Measurements from ENCODE around the gene DLX1. TPM values are rescaled to one million over a fixed set of nuclear protein-coding genes. Genes with fewer than 3 reads are reported as not detected.

The DLX1 gene
- total RNA-seq, 2 experiments from 2014 or later = 0.10 TPM; not detected in 1

- H3K4me3 Mint-ChIP-seq = peak overlapping the region; percentile 27
- H3K4me1 Mint-ChIP-seq = peaks cover 46% of the 10 kb centered on the region
- H3K36me3 Mint-ChIP-seq = peaks cover 3% of the 10 kb centered on the region
- peaks cover 99% of the 10 kb centered on the region for H3K27me3 Mint-ChIP-seq
- no peaks in the 10 kb centered on the region for H3K9me3 Mint-ChIP-seq
- DNase-seq = no peak
- peak overlapping the region; percentile 19 for H3K27ac Mint-ChIP-seq
These were observed 3.1 kb downstream of the DLX1 start for GRCh38 chr2:172088245-172089004.

GRCh38 chr2:172089005-172089504 is 3.7 kb downstream of the DLX1 start:
- no peak overlapping the region for H3K27ac Mint-ChIP-seq
- no peak overlapping the region for H3K4me3 Mint-ChIP-seq
- H3K36me3 Mint-ChIP-seq = peaks cover 3% of the 10 kb centered on the region
- peaks cover 99% of the 10 kb centered on the region for H3K27me3 Mint-ChIP-seq
- H3K9me3 Mint-ChIP-seq = no peaks in the 10 kb centered on the region
- no peak for DNase-seq
- peaks cover 40% of the 10 kb centered on the region for H3K4me1 Mint-ChIP-seq

GRCh38 chr2:172089633-172090032 is 4.3 kb downstream of the DLX1 start:
- Mint-ChIP-seq H3K4me1 (peaks cover 36% of the 10 kb centered on the region), H3K36me3 (peaks cover 3% of the 10 kb centered on the region), H3K9me3 (no peaks in the 10 kb centered on the region), H3K27ac (no peak overlapping the region), H3K4me3 (no peak overlapping the region), H3K27me3 (peaks cover 99% of the 10 kb centered on the region)
- DNase-seq = no peak

- Mint-ChIP-seq H3K36me3 (peaks cover 3% of the 10 kb centered on the region), H3K27me3 (peaks cover 97% of the 10 kb centered on the region), H3K4me3 (no peak overlapping the region), H3K27ac (no peak overlapping the region), H3K4me1 (peaks cover 37% of the 10 kb centered on the region), H3K9me3 (no peaks in the 10 kb centered on the region)
- no peak for DNase-seq
These were observed 5.0 kb downstream of the DLX1 start for GRCh38 chr2:172090044-172090961.

- Mint-ChIP-seq H3K27ac (no peak overlapping the region), H3K4me1 (peaks cover 38% of the 10 kb centered on the region), H3K9me3 (no peaks in the 10 kb centered on the region), H3K27me3 (peaks cover 97% of the 10 kb centered on the region), H3K36me3 (peaks cover 1% of the 10 kb centered on the region), H3K4me3 (no peak overlapping the region)
- DNase-seq = no peak
These were observed 5.8 kb downstream of the DLX1 start for GRCh38 chr2:172091000-172091641.

GRCh38 chr2:172091761-172092566 is 6.7 kb downstream of the DLX1 start:
- no peaks in the 10 kb centered on the region for H3K9me3 Mint-ChIP-seq
- no peak overlapping the region for H3K4me3 Mint-ChIP-seq
- no peak for DNase-seq
- H3K27ac Mint-ChIP-seq = no peak overlapping the region
- H3K4me1 Mint-ChIP-seq = peaks cover 34% of the 10 kb centered on the region
- H3K27me3 Mint-ChIP-seq = peaks cover 97% of the 10 kb centered on the region
- peaks cover 1% of the 10 kb centered on the region for H3K36me3 Mint-ChIP-seq

- DNase-seq = no peak
- Mint-ChIP-seq H3K9me3 (no peaks in the 10 kb centered on the region), H3K4me1 (peaks cover 29% of the 10 kb centered on the region), H3K27ac (no peak overlapping the region), H3K27me3 (peaks cover 97% of the 10 kb centered on the region), H3K36me3 (peaks cover 1% of the 10 kb centered on the region), H3K4me3 (no peak overlapping the region)
These were observed 7.6 kb downstream of the DLX1 start for GRCh38 chr2:172092716-172093415.

- peaks cover 94% of the 10 kb centered on the region for H3K27me3 Mint-ChIP-seq
- no peak overlapping the region for H3K27ac Mint-ChIP-seq
- H3K36me3 Mint-ChIP-seq = peaks cover 3% of the 10 kb centered on the region
- no peak for DNase-seq
- no peaks in the 10 kb centered on the region for H3K9me3 Mint-ChIP-seq
- H3K4me1 Mint-ChIP-seq = peaks cover 26% of the 10 kb centered on the region
- H3K4me3 Mint-ChIP-seq = no peak overlapping the region
These were observed 8.3 kb downstream of the DLX1 start for GRCh38 chr2:172093416-172094293.

- Mint-ChIP-seq H3K27ac (no peak overlapping the region), H3K9me3 (no peaks in the 10 kb centered on the region), H3K4me3 (peak overlapping the region; percentile 77), H3K36me3 (peaks cover 3% of the 10 kb centered on the region), H3K4me1 (peaks cover 28% of the 10 kb centered on the region), H3K27me3 (peaks cover 92% of the 10 kb centered on the region)
- no peak for DNase-seq
These were observed 9.2 kb downstream of the DLX1 start for GRCh38 chr2:172094294-172095145.

- H3K9me3 Mint-ChIP-seq = no peaks in the 10 kb centered on the region
- peaks cover 3% of the 10 kb centered on the region for H3K36me3 Mint-ChIP-seq
- DNase-seq = peak; percentile 65
- H3K4me1 Mint-ChIP-seq = peaks cover 26% of the 10 kb centered on the region
- peaks cover 92% of the 10 kb centered on the region for H3K27me3 Mint-ChIP-seq
- peak overlapping the region; percentile 77 for H3K4me3 Mint-ChIP-seq
- no peak overlapping the region for H3K27ac Mint-ChIP-seq
These were observed 10.0 kb downstream of the DLX1 start for GRCh38 chr2:172095146-172095904.

GRCh38 chr2:172095905-172096625 is 10.8 kb downstream of the DLX1 start:
- Mint-ChIP-seq H3K36me3 (peaks cover 3% of the 10 kb centered on the region), H3K27ac (no peak overlapping the region), H3K4me1 (peaks cover 29% of the 10 kb centered on the region), H3K27me3 (peaks cover 92% of the 10 kb centered on the region), H3K4me3 (peak overlapping the region; percentile 77), H3K9me3 (no peaks in the 10 kb centered on the region)
- DNase-seq = no peak

Measured in activated naive CD8-positive, alpha-beta T cell treated with anti-CD3 and anti-CD28 coated beads for 36 hours (primary cell).